SK-N-SH (cell line): ENCODE measurements around the gene ICA1. TPM values are rescaled to one million over a fixed set of nuclear protein-coding genes. Genes with fewer than 3 reads are reported as not detected.

Experiments
- CTCF ChIA-PET: fragments of 300-600, 350-600 bp; formaldehyde crosslinking; extraction: SDS; loops from one replicate; lab custom pipeline; 2021; lab: Yijun Ruan, JAX
- POLR2A ChIA-PET: fragments of 350-600 bp; sonication (Branson Sonifier 250); formaldehyde crosslinking; extraction: SDS; loops from one replicate; lab custom pipeline; 2020; ENCODE audit warnings: antibody characterized with exemption, inconsistent platforms; lab: Yijun Ruan, JAX
- DNase-seq: peaks from one replicate; pipeline ENCODE4 v3.0.0; 2012
- H2AFZ ChIP-seq: fragments of 200-600 bp; sonication (generic); 2 replicates; pipeline ENCODE4 v1.8.1; 2016; ENCODE audit warnings: antibody characterized with exemption, mild to moderate bottlenecking, low read depth
- H3F3A ChIP-seq: fragments of 200-600 bp; sonication (generic); replicated peaks from 2 replicates; pipeline ENCODE3; 2016; ENCODE audit warnings: antibody characterized with exemption, mild to moderate bottlenecking; ENCODE audit not compliant: insufficient read depth
- H3K27ac ChIP-seq, 2 experiments: fragments of 200-500 bp in 1 of 2; fragments of 200-600 bp in 1 of 2; sonication (Bioruptor generic) in 1 of 2; sonication (generic), shearing (Covaris generic) in 1 of 2; 2 replicates each; pipeline versions ENCODE4 v1.5.1 to v1.6.1; 2014 to 2016; ENCODE audit warnings: low read depth in 2 of 2, inconsistent platforms in 1 of 2, low read length in 1 of 2, mild to moderate bottlenecking in 1 of 2, mixed read lengths in 1 of 2
- H3K27me3 ChIP-seq: fragments of 200-600 bp; sonication (generic), shearing (Covaris generic); 2 replicates; pipeline ENCODE4 v1.6.1; 2016; ENCODE audit warnings: mixed run types; ENCODE audit not compliant: insufficient read depth
- H3K36me3 ChIP-seq, 2 experiments: fragments of 200-500 bp in 1 of 2; fragments of 200-600 bp in 1 of 2; sonication (Bioruptor generic) in 1 of 2; sonication (generic) in 1 of 2; replicated peaks in 1 of 2; 2 replicates each; pipeline versions ENCODE3 to v1.5.1; 2014 to 2016; ENCODE audit warnings: low read length in 1 of 2, mild to moderate bottlenecking in 1 of 2; ENCODE audit not compliant: insufficient read depth in 2 of 2, control insufficient read depth in 1 of 2
- H3K4me1 ChIP-seq, 2 experiments: fragments of 200-500 bp in 1 of 2; fragments of 200-600 bp in 1 of 2; sonication (Bioruptor generic) in 1 of 2; sonication (generic), shearing (Covaris generic) in 1 of 2; 2 replicates each; pipeline versions ENCODE4 v1.5.1 to v1.6.1; 2014 to 2016; ENCODE audit warnings: low read depth in 1 of 2, low read length in 1 of 2, mixed run types in 1 of 2; ENCODE audit not compliant: insufficient read depth in 2 of 2, control insufficient read depth in 1 of 2
- H3K4me2 ChIP-seq: fragments of 200-600 bp; sonication (generic), shearing (Covaris generic); 2 replicates; pipeline ENCODE4 v1.6.1; 2017; ENCODE audit warnings: mixed run types
- H3K4me3 ChIP-seq, 2 experiments: fragments of 200-500 bp in 1 of 2; fragments of 200-600 bp in 1 of 2; sonication (Bioruptor generic) in 1 of 2; sonication (generic), shearing (Covaris generic) in 1 of 2; 2 replicates each; pipeline versions ENCODE4 v1.5.1 to v1.8.1; 2014 to 2016; ENCODE audit warnings: low read depth in 2 of 2, inconsistent platforms in 1 of 2, low read length in 1 of 2, mild to moderate bottlenecking in 1 of 2, mixed read lengths in 1 of 2, moderate library complexity in 1 of 2
- H3K79me2 ChIP-seq: fragments of 200-600 bp; sonication (generic); 2 replicates; pipeline ENCODE4 v1.8.1; 2017; ENCODE audit warnings: mild to moderate bottlenecking; ENCODE audit not compliant: insufficient read depth
- H3K9ac ChIP-seq: fragments of 200-600 bp; sonication (generic); 2 replicates; pipeline ENCODE4 v1.6.1; 2017; ENCODE audit warnings: mixed run types
- H3K9me2 ChIP-seq: fragments of 200-600 bp; sonication (generic); 2 replicates; pipeline ENCODE4 v1.6.1; 2017; ENCODE audit warnings: mixed run types
- H3K9me3 ChIP-seq: fragments of 200-600 bp; sonication (generic); 2 replicates; pipeline ENCODE4 v1.6.1; 2017; ENCODE audit warnings: mixed run types, mild to moderate bottlenecking, moderate library complexity
- H4K20me1 ChIP-seq: fragments of 200-600 bp; sonication (generic); 2 replicates; pipeline ENCODE4 v1.6.1; 2017; ENCODE audit warnings: mild to moderate bottlenecking, mixed run types; ENCODE audit not compliant: insufficient read depth
- CHD2 ChIP-seq: fragments of 150-350 bp; IDR thresholded peaks from 2 replicates; pipeline ENCODE4 v1.6.1; 2018; ENCODE audit warnings: low read length; ENCODE audit not compliant: partially characterized antibody
- ELF1 ChIP-seq: IDR thresholded peaks from 2 replicates; pipeline ENCODE4 v1.4.0; 2012
- EP300 ChIP-seq, 2 experiments: IDR thresholded peaks; 2 replicates each; pipeline versions ENCODE4 v1.4.0 to v1.6.1; 2012; ENCODE audit warnings: borderline replicate concordance in 1 of 2, low read depth in 1 of 2, low read length in 1 of 2
- FOXJ3 ChIP-seq: sonication (generic); formaldehyde crosslinking; IDR thresholded peaks from 2 replicates; pipeline ENCODE4 v1.5.1; 2020; ENCODE audit warnings: mild to moderate bottlenecking, missing genetic modification reagents
- FOXM1 ChIP-seq: IDR thresholded peaks from 2 replicates; pipeline ENCODE4 v1.4.0; 2012; ENCODE audit warnings: low read depth, mild to moderate bottlenecking
- GATA2 ChIP-seq: sonication (generic); formaldehyde crosslinking; IDR thresholded peaks from 2 replicates; pipeline ENCODE4 v1.5.0; 2020; ENCODE audit warnings: mild to moderate bottlenecking, missing genetic modification reagents
- JUND ChIP-seq: IDR thresholded peaks from 2 replicates; pipeline ENCODE4 v1.4.0; 2012
- POLR2AphosphoS5 ChIP-seq: IDR thresholded peaks from 2 replicates; pipeline ENCODE4 v1.6.1; 2012; ENCODE audit warnings: low read depth, low read length
- RFX5 ChIP-seq: IDR thresholded peaks from 2 replicates; pipeline ENCODE4 v1.6.1; 2012; ENCODE audit warnings: mild to moderate bottlenecking, improper control_type of control experiment, low read length
- RXRA ChIP-seq: IDR thresholded peaks from 2 replicates; pipeline ENCODE4 v1.4.0; 2012; ENCODE audit warnings: low read depth, mild to moderate bottlenecking, borderline replicate concordance
- WGBS: methylation state at CpG from one replicate; pipeline ENCODE4 v1.1.6; 2017; ENCODE audit warnings: low lambda C conversion rate; 5-methylcytosine and 5-hydroxymethylcytosine counted together
- polyA plus RNA-seq, 3 experiments: library from polyadenylated mRNA; depleted of rRNA; stranded (reverse); fragments of >200 nt; gene quantifications; 2 replicates each; pipeline ENCODE4 v1.2.3, GENCODE V29; 2012
- TF ChIP-seq, protein P1 (sequence below): fragments of 150-350 bp; IDR thresholded peaks from 2 replicates; pipeline ENCODE4 v1.6.1; 2016; ENCODE audit warnings: mild to moderate bottlenecking, low read depth, low read length
- TF ChIP-seq, protein P2 (sequence below): fragments of 200-600 bp; sonication (generic); IDR thresholded peaks from 2 replicates; pipeline ENCODE4 v1.6.1; 2017; ENCODE audit warnings: antibody characterized with exemption, mild to moderate bottlenecking, moderate library complexity
- TF ChIP-seq, protein P3 (sequence below): IDR thresholded peaks from 2 replicates; pipeline ENCODE4 v1.4.0; 2012; ENCODE audit warnings: low read depth

Gene ICA1
- polyA plus RNA-seq, 1 of the 3 experiments (the other 2 are of a cell fraction): 2.4 TPM

DNA sequence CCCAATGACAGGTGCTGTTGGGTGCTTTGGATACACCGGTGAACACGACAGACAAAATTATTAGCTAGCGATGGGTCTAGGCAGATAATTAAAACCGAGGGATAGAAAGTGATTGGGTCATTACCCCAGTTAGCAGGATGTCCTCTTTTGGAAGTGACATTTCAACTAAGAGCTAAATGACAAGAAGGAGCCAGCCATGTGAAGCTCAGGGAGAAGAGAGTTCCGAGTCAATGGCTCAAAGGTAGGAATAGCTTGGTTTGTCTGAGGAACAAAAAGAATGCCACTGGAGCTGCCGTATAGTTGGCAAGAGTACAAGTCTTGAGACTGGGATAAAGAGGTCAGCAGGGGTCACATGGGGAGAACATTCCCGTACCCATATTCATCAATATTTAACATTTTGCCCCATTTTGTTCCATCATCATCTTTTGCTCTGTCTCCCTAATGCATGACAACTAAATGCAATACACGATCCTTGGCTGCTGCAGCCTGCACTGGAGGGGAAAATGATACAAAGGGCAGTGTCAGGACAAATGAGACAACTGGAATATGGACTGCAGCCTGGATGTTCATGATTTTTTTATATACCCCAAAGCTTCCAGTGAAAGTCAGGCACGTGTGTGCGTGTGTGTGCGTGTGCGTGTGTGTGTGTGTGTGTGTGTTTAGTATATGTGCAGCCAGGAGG, 115.7 kb downstream of the ICA1 start:
- Histone ChIP-seq H3F3A (no peaks in the 10 kb centered on the region), H3K4me1 (peaks cover 0 to 25% of the 10 kb centered on the region in 2 experiments; a peak in 1 of 4 replicates), H3K27me3 (no peaks in the 10 kb centered on the region), H3K27ac (0 out of 4 replicates have a peak overlapping the region, but pooled peaks of 1 of the 2 experiments have one; percentile 5), H3K9ac (no peak overlapping the region), H3K36me3 (peaks cover 0 to 20% of the 10 kb centered on the region in 2 experiments), H3K79me2 (no peaks in the 10 kb centered on the region), H3K9me3 (no peaks in the 10 kb centered on the region), H4K20me1 (no peaks in the 10 kb centered on the region), H3K4me3 (no peak overlapping the region), H3K4me2 (no peak overlapping the region), H2AFZ (no peak overlapping the region), H3K9me2 (no peaks in the 10 kb centered on the region)
- ChIA-PET CTCF (interaction anchor here (0.7 kb wide), 1 partner anchor 64 kb away, joined by 3 read pairs; no protein-coding TSS in a partner anchor), POLR2A (no interaction called here)
- no peak for DNase-seq
- TF ChIP-seq EP300 (IDR thresholded peaks at IDR 0.05; ENCODE audit: borderline replicate concordance in 1 of 2, low read depth in 1 of 2, low read length in 1 of 2) (no peak), RXRA (no peak), GATA2 (CRISPR knock-in tag) (no peak)
- WGBS: 82% methylated on average over 12 of the region's 12 CpGs

DNA sequence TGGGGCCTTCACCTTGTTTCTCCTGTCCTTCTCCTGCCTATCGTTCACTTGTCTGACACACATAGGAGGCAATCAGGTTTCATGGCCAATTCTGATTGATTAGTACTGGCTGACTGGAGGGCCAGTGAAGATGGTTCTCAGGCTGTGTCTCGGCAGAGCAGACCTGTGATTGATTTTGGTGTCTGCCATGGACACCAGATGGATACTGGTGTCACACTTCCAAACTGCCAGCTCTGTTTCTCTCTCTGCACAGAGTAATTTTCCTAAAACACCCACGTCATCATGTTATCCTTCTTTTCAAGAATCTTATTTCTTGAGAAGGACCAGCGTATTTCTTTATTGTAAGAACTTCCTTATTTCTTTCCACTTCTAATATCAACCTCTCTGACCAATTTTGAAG, 117.1 kb downstream of the ICA1 start:
- ChIA-PET POLR2A (no interaction called here), CTCF (no interaction called here)
- Histone ChIP-seq H3K79me2 (no peaks in the 10 kb centered on the region), H3K9ac (no peak overlapping the region), H3K27ac (peak overlapping the region in 1 of 2 experiments; percentile 4; a peak in 1 of 4 replicates), H3K9me2 (no peaks in the 10 kb centered on the region), H3F3A (no peaks in the 10 kb centered on the region), H3K36me3 (peaks cover 0 to 21% of the 10 kb centered on the region in 2 experiments), H2AFZ (no peak overlapping the region), H3K4me3 (no peak overlapping the region), H3K4me2 (no peak overlapping the region), H3K4me1 (peaks cover 0 to 24% of the 10 kb centered on the region in 2 experiments; a peak in 1 of 4 replicates), H3K9me3 (no peaks in the 10 kb centered on the region), H3K27me3 (no peaks in the 10 kb centered on the region), H4K20me1 (no peaks in the 10 kb centered on the region)
- TF ChIP-seq, protein P1, sequence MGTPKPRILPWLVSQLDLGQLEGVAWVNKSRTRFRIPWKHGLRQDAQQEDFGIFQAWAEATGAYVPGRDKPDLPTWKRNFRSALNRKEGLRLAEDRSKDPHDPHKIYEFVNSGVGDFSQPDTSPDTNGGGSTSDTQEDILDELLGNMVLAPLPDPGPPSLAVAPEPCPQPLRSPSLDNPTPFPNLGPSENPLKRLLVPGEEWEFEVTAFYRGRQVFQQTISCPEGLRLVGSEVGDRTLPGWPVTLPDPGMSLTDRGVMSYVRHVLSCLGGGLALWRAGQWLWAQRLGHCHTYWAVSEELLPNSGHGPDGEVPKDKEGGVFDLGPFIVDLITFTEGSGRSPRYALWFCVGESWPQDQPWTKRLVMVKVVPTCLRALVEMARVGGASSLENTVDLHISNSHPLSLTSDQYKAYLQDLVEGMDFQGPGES: no peak
- no peak for TF ChIP-seq POLR2AphosphoS5
- no peak for TF ChIP-seq FOXM1
- TF ChIP-seq, protein P2, sequence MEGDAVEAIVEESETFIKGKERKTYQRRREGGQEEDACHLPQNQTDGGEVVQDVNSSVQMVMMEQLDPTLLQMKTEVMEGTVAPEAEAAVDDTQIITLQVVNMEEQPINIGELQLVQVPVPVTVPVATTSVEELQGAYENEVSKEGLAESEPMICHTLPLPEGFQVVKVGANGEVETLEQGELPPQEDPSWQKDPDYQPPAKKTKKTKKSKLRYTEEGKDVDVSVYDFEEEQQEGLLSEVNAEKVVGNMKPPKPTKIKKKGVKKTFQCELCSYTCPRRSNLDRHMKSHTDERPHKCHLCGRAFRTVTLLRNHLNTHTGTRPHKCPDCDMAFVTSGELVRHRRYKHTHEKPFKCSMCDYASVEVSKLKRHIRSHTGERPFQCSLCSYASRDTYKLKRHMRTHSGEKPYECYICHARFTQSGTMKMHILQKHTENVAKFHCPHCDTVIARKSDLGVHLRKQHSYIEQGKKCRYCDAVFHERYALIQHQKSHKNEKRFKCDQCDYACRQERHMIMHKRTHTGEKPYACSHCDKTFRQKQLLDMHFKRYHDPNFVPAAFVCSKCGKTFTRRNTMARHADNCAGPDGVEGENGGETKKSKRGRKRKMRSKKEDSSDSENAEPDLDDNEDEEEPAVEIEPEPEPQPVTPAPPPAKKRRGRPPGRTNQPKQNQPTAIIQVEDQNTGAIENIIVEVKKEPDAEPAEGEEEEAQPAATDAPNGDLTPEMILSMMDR: no peak
- TF ChIP-seq, protein P3, sequence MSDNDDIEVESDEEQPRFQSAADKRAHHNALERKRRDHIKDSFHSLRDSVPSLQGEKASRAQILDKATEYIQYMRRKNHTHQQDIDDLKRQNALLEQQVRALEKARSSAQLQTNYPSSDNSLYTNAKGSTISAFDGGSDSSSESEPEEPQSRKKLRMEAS: no peak
- no peak for TF ChIP-seq FOXJ3 (CRISPR knock-in tag)
- TF ChIP-seq RFX5: no peak
- TF ChIP-seq CHD2: no peak
- no peak for TF ChIP-seq JUND
- no peak for TF ChIP-seq ELF1
- DNase-seq: no peak
- WGBS: 54% methylated on average over 4 of the region's 4 CpGs
